Measurements from ENCODE around the gene CHSY3.

The CHSY3 gene

GRCh38 chr5:129904102-129904666 lies at the start of gene CHSY3:
Gene CHSY3, plus strand, starts transcription at chr5:129904465.
- DNase-seq (ENCODE audit: low read depth in 2 of 3, low spot score in 2 of 3): no peak

- no peak for DNase-seq (ENCODE audit: low read depth in 2 of 3, low spot score in 2 of 3)
Measured at GRCh38 chr5:129856325-129856724, 47.9 kb upstream of the CHSY3 start.

- no peak for DNase-seq (ENCODE audit: low read depth in 2 of 3, low spot score in 2 of 3)
Measured at GRCh38 chr5:129857116-129857515, 47.1 kb upstream of the CHSY3 start.

- no peak for DNase-seq (ENCODE audit: low read depth in 2 of 3, low spot score in 2 of 3)
Measured at GRCh38 chr5:129858131-129858675, 46.1 kb upstream of the CHSY3 start.

- no peak for DNase-seq (ENCODE audit: low read depth in 2 of 3, low spot score in 2 of 3)
Measured at GRCh38 chr5:129884322-129884721, 19.9 kb upstream of the CHSY3 start.

- DNase-seq (ENCODE audit: low read depth in 2 of 3, low spot score in 2 of 3): no peak
Measured at GRCh38 chr5:129899454-129899853, 4.8 kb upstream of the CHSY3 start.

- DNase-seq (ENCODE audit: low read depth in 2 of 3, low spot score in 2 of 3): no peak
Measured at GRCh38 chr5:129902816-129903215, 1.4 kb upstream of the CHSY3 start.

- no peak for DNase-seq (ENCODE audit: low read depth in 2 of 3, low spot score in 2 of 3)
Measured at GRCh38 chr5:129903466-129904101, 681 bp upstream of the CHSY3 start.

GRCh38 chr5:129904667-129905472 lies 605 bp downstream of the CHSY3 start:
- DNase-seq (ENCODE audit: low read depth in 2 of 3, low spot score in 2 of 3): no peak

GRCh38 chr5:129905473-129906176 lies 1.4 kb downstream of the CHSY3 start:
- DNase-seq (ENCODE audit: low read depth in 2 of 3, low spot score in 2 of 3): no peak

- DNase-seq (ENCODE audit: low read depth in 2 of 3, low spot score in 2 of 3): no peak
Measured at GRCh38 chr5:129906177-129906887, 2.1 kb downstream of the CHSY3 start.

- DNase-seq (ENCODE audit: low read depth in 2 of 3, low spot score in 2 of 3): no peak
Measured at GRCh38 chr5:129909225-129909624, 5.0 kb downstream of the CHSY3 start.

GRCh38 chr5:129912601-129913255 lies 8.5 kb downstream of the CHSY3 start:
- no peak for DNase-seq (ENCODE audit: low read depth in 2 of 3, low spot score in 2 of 3)

GRCh38 chr5:129915415-129915814 lies 11.2 kb downstream of the CHSY3 start:
- DNase-seq (ENCODE audit: low read depth in 2 of 3, low spot score in 2 of 3): no peak

- DNase-seq (ENCODE audit: low read depth in 2 of 3, low spot score in 2 of 3): no peak
Measured at GRCh38 chr5:129917224-129917623, 13.0 kb downstream of the CHSY3 start.

- no peak for DNase-seq (ENCODE audit: low read depth in 2 of 3, low spot score in 2 of 3)
Measured at GRCh38 chr5:129921204-129921603, 16.9 kb downstream of the CHSY3 start.

- DNase-seq (ENCODE audit: low read depth in 2 of 3, low spot score in 2 of 3): no peak
Measured at GRCh38 chr5:129930221-129930620, 26.0 kb downstream of the CHSY3 start.

- no peak for DNase-seq (ENCODE audit: low read depth in 2 of 3, low spot score in 2 of 3)
Measured at GRCh38 chr5:129935626-129936025, 31.4 kb downstream of the CHSY3 start.

- no peak for DNase-seq (ENCODE audit: low read depth in 2 of 3, low spot score in 2 of 3)
Measured at GRCh38 chr5:129938077-129938476, 33.8 kb downstream of the CHSY3 start.

GRCh38 chr5:129943936-129944335 lies 39.7 kb downstream of the CHSY3 start:
- DNase-seq (ENCODE audit: low read depth in 2 of 3, low spot score in 2 of 3): no peak
